Measurements from ENCODE around the gene ZNF674.
"Not testable (repeated sequence)": the region's sequence is repeated elsewhere in the genome, so short reads cannot be mapped to it uniquely, and the experiment has no call there.

The ZNF674 gene

GRCh38 chrX:46500054-46500453 is 45.2 kb downstream of the ZNF674 start:
- Histone ChIP-seq H3K4me1 (ENCODE audit: control insufficient read depth, insufficient read depth, low read length) (no peaks in the 10 kb centered on the region), H3K27me3 (ENCODE audit: control insufficient read depth, insufficient read depth, low read length) (no peaks in the 10 kb centered on the region), H3K9ac (ENCODE audit: low read length) (no peak overlapping the region), H3K36me3 (ENCODE audit: control insufficient read depth, insufficient read depth, low read length) (no peaks in the 10 kb centered on the region), H3K27ac (ENCODE audit: low read depth, low read length) (no peak overlapping the region), H3K4me3 (ENCODE audit: low read length) (no peak overlapping the region)

GRCh38 chrX:46488712-46489111 is 56.5 kb downstream of the ZNF674 start:
- Histone ChIP-seq H3K9ac (ENCODE audit: low read length) (no peak overlapping the region), H3K4me1 (ENCODE audit: control insufficient read depth, insufficient read depth, low read length) (no peaks in the 10 kb centered on the region), H3K4me3 (ENCODE audit: low read length) (no peak overlapping the region), H3K36me3 (ENCODE audit: control insufficient read depth, insufficient read depth, low read length) (no peaks in the 10 kb centered on the region), H3K27ac (ENCODE audit: low read depth, low read length) (no peak overlapping the region), H3K27me3 (ENCODE audit: control insufficient read depth, insufficient read depth, low read length) (no peaks in the 10 kb centered on the region)

- Histone ChIP-seq H3K27ac (ENCODE audit: low read depth, low read length) (no peak overlapping the region), H3K4me1 (ENCODE audit: control insufficient read depth, insufficient read depth, low read length) (no peaks in the 10 kb centered on the region), H3K9ac (ENCODE audit: low read length) (no peak overlapping the region), H3K4me3 (ENCODE audit: low read length) (no peak overlapping the region), H3K27me3 (ENCODE audit: control insufficient read depth, insufficient read depth, low read length) (no peaks in the 10 kb centered on the region), H3K36me3 (ENCODE audit: control insufficient read depth, insufficient read depth, low read length) (no peaks in the 10 kb centered on the region)
Observed at GRCh38 chrX:46485897-46486296, 59.3 kb downstream of the ZNF674 start.

DNA sequence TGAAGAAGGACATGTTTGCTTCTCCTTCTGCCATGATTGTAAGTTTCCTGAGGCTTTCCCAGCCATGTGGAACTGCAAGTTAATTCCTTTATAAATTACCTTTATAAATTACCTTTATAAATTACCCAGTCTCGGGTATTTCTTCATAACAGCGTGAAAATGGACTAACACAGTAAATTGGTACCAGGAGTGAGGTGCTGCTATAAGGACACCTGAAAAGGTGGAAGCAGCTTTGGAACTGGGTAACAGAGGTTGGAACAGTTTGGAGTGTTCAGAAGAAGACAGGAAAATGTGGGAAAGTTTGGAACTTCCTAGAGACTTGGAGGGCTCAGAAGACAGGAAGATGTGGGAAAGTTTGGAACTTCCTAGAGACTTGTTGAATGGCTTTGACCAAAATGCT is 66.6 kb downstream of the ZNF674 start:
- not testable (repeated sequence) for H3K9ac ChIP-seq (ENCODE audit: low read length); H3K27me3 ChIP-seq (ENCODE audit: control insufficient read depth, insufficient read depth, low read length); H3K27ac ChIP-seq (ENCODE audit: low read depth, low read length); H3K4me3 ChIP-seq (ENCODE audit: low read length); H3K36me3 ChIP-seq (ENCODE audit: control insufficient read depth, insufficient read depth, low read length); H3K4me1 ChIP-seq (ENCODE audit: control insufficient read depth, insufficient read depth, low read length)

DNA sequence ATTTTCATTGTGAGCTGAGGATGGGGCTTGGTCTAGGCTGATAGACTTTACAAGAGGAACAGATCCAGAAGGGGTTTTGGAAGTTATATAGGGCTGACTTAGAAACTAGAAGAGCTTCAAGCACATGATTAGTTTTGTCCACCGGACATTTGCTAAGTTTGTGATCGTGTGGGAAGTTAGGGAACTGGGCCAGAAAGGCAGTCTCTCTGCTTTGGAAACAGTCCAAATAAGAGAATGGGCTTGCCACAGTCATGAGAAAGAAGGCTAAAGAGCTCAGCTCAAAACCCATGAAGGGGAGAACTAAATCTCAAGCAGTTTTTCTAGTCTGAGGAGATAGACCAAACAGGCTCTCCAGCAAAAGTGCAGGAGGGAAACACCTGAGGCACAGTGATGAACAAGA is 67.8 kb downstream of the ZNF674 start:
- H3K27me3 ChIP-seq (ENCODE audit: control insufficient read depth, insufficient read depth, low read length) = no peaks in the 10 kb centered on the region
- H3K27ac ChIP-seq (ENCODE audit: low read depth, low read length) = no peak overlapping the region
- no peak overlapping the region for H3K4me3 ChIP-seq (ENCODE audit: low read length)
- no peak overlapping the region for H3K9ac ChIP-seq (ENCODE audit: low read length)
- no peaks in the 10 kb centered on the region for H3K4me1 ChIP-seq (ENCODE audit: control insufficient read depth, insufficient read depth, low read length)
- no peaks in the 10 kb centered on the region for H3K36me3 ChIP-seq (ENCODE audit: control insufficient read depth, insufficient read depth, low read length)

- no peak overlapping the region for H3K4me3 ChIP-seq (ENCODE audit: low read length)
- no peaks in the 10 kb centered on the region for H3K4me1 ChIP-seq (ENCODE audit: control insufficient read depth, insufficient read depth, low read length)
- H3K9ac ChIP-seq (ENCODE audit: low read length) = no peak overlapping the region
- H3K27me3 ChIP-seq (ENCODE audit: control insufficient read depth, insufficient read depth, low read length) = no peaks in the 10 kb centered on the region
- H3K36me3 ChIP-seq (ENCODE audit: control insufficient read depth, insufficient read depth, low read length) = no peaks in the 10 kb centered on the region
- H3K27ac ChIP-seq (ENCODE audit: low read depth, low read length) = no peak overlapping the region
Observed at GRCh38 chrX:46465203-46465602, 80.0 kb downstream of the ZNF674 start.

GRCh38 chrX:46463682-46464081 is 81.5 kb downstream of the ZNF674 start:
- no peak overlapping the region for H3K27ac ChIP-seq (ENCODE audit: low read depth, low read length)
- H3K9ac ChIP-seq (ENCODE audit: low read length) = no peak overlapping the region
- no peaks in the 10 kb centered on the region for H3K27me3 ChIP-seq (ENCODE audit: control insufficient read depth, insufficient read depth, low read length)
- H3K4me1 ChIP-seq (ENCODE audit: control insufficient read depth, insufficient read depth, low read length) = no peaks in the 10 kb centered on the region
- no peak overlapping the region for H3K4me3 ChIP-seq (ENCODE audit: low read length)
- H3K36me3 ChIP-seq (ENCODE audit: control insufficient read depth, insufficient read depth, low read length) = no peaks in the 10 kb centered on the region

GRCh38 chrX:46461660-46462191 is 83.5 kb downstream of the ZNF674 start:
- no peaks in the 10 kb centered on the region for H3K36me3 ChIP-seq (ENCODE audit: control insufficient read depth, insufficient read depth, low read length)
- H3K4me3 ChIP-seq (ENCODE audit: low read length) = no peak overlapping the region
- H3K27ac ChIP-seq (ENCODE audit: low read depth, low read length) = no peak overlapping the region
- H3K4me1 ChIP-seq (ENCODE audit: control insufficient read depth, insufficient read depth, low read length) = no peaks in the 10 kb centered on the region
- no peaks in the 10 kb centered on the region for H3K27me3 ChIP-seq (ENCODE audit: control insufficient read depth, insufficient read depth, low read length)
- H3K9ac ChIP-seq (ENCODE audit: low read length) = no peak overlapping the region

- not testable (repeated sequence) for H3K27ac ChIP-seq (ENCODE audit: low read depth, low read length); H3K27me3 ChIP-seq (ENCODE audit: control insufficient read depth, insufficient read depth, low read length); H3K9ac ChIP-seq (ENCODE audit: low read length); H3K4me3 ChIP-seq (ENCODE audit: low read length); H3K36me3 ChIP-seq (ENCODE audit: control insufficient read depth, insufficient read depth, low read length); H3K4me1 ChIP-seq (ENCODE audit: control insufficient read depth, insufficient read depth, low read length)
Observed at GRCh38 chrX:46460801-46461659, 84.2 kb downstream of the ZNF674 start.

DNA sequence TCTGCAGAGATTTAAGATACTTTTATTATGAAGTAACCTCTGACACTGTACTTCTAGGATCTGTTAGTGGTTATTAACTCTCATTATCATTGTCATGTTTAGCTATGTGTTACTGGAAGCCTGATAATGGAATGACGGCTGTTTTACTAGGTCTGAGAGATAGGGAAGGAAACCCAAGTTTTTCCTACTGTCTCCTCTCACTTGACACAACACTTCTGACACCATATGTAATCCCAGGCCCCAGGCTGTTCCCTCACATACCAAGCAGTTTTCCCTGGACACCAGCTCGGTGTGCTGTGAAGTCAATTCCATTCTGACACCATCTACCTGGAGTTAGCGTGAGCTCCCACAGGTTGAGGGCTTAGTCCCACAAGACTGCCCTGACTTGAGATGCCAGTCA is 85.6 kb downstream of the ZNF674 start:
- H3K4me3 ChIP-seq (ENCODE audit: low read length) = no peak overlapping the region
- H3K27me3 ChIP-seq (ENCODE audit: control insufficient read depth, insufficient read depth, low read length) = no peaks in the 10 kb centered on the region
- H3K4me1 ChIP-seq (ENCODE audit: control insufficient read depth, insufficient read depth, low read length) = no peaks in the 10 kb centered on the region
- no peak overlapping the region for H3K27ac ChIP-seq (ENCODE audit: low read depth, low read length)
- no peaks in the 10 kb centered on the region for H3K36me3 ChIP-seq (ENCODE audit: control insufficient read depth, insufficient read depth, low read length)
- H3K9ac ChIP-seq (ENCODE audit: low read length) = no peak overlapping the region

DNA sequence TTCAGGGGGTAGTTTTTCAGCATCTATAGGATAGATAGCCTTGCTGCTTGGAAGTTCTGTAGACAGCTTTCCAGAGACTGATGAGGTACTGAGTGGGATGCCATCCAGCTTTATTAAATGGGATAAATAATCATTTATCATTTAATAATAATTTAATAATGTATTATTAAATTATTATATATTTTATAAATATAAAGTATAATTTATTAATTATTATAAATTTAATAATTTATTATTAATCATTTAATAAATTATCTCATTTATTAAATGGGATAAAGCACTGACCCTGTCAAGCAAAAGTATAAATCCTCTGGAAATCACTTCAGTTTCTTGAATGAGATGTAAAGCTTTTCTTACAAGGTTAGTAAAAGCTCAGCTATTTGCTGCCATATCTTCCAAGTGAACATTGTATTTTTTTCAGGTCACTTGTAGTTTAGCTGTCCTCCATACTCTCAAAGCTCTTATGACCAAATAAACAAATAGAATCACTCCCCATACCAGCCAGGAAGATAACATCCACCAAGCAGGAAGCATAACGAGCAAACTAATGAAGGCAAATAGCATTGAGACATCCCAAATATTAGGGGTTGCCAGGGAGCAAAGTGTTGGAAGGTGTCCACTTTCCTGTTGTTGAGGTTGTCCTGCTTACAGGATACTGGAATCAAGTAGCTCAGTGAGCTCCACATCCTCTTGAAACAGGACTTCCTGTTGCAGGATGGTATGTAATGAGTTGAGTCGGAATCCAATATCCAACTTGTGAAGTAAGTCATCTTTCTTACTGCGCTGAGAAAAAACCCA is 88.9 kb downstream of the ZNF674 start:
- no peaks in the 10 kb centered on the region for H3K36me3 ChIP-seq (ENCODE audit: control insufficient read depth, insufficient read depth, low read length)
- H3K27ac ChIP-seq (ENCODE audit: low read depth, low read length) = no peak overlapping the region
- no peak overlapping the region for H3K4me3 ChIP-seq (ENCODE audit: low read length)
- H3K9ac ChIP-seq (ENCODE audit: low read length) = no peak overlapping the region
- H3K27me3 ChIP-seq (ENCODE audit: control insufficient read depth, insufficient read depth, low read length) = no peaks in the 10 kb centered on the region
- no peaks in the 10 kb centered on the region for H3K4me1 ChIP-seq (ENCODE audit: control insufficient read depth, insufficient read depth, low read length)
